ENCODE data around the gene SF3B2. TPM values are rescaled to one million over a fixed set of nuclear protein-coding genes. Genes with fewer than 3 reads are reported as not detected.

Gene SF3B2
- total and polyA plus RNA-seq, 4 donors, result 50.5 to 67.6 (median 57.2) TPM

GRCh38 chr11:66061268-66061667 is 9.1 kb downstream of the SF3B2 start:
- H3K36me3 ChIP-seq (ENCODE audit: control insufficient read depth in 4 of 4, insufficient read depth in 3 of 4, low read depth in 1 of 4, low read length in 3 of 4), result peaks cover 17 to 88% (median 71%) of the 10 kb centered on the region in 4 donors
- H3K4me3 ChIP-seq (ENCODE audit: low read depth in 1 of 3, low read length in 3 of 3), result no peak overlapping the region
- no peak overlapping the region for H3K9ac ChIP-seq (ENCODE audit: low read depth in 1 of 2, low read length in 2 of 2)
- 91% methylated on average over 6 of the region's 6 CpGs for WGBS
- H3K27me3 ChIP-seq (ENCODE audit: control insufficient read depth in 4 of 4, insufficient read depth in 4 of 4, low read length in 3 of 4), result no peaks in the 10 kb centered on the region
- TF ChIP-seq EGR1 (IDR thresholded peaks at IDR 0.05; ENCODE audit: low read depth in 2 of 2) (no peak), YY1 (IDR thresholded peaks at IDR 0.05) (no peak), REST (IDR thresholded peaks at IDR 0.05) (no peak), ZBTB33 (IDR thresholded peaks at IDR 0.05) (no peak)
- no peaks in the 10 kb centered on the region for H3K9me3 ChIP-seq (ENCODE audit: control insufficient read depth in 4 of 4, low read length in 3 of 4)
- H3K27ac ChIP-seq (ENCODE audit: low read depth in 1 of 2, low read length in 2 of 2), result no peak overlapping the region
- DNase-seq (ENCODE audit: low spot score), result no peak
- peaks cover 0 to 4% (median 0%) of the 10 kb centered on the region in 4 donors for H3K4me1 ChIP-seq (ENCODE audit: control insufficient read depth in 4 of 4, insufficient read depth in 4 of 4, low read length in 3 of 4)

- no peak overlapping the region for H3K27ac ChIP-seq (ENCODE audit: low read depth in 1 of 2, low read length in 2 of 2)
- peaks cover 0 to 14% (median 8%) of the 10 kb centered on the region in 4 donors for H3K4me1 ChIP-seq (ENCODE audit: control insufficient read depth in 4 of 4, insufficient read depth in 4 of 4, low read length in 3 of 4)
- no peak for TF ChIP-seq MAX (IDR thresholded peaks at IDR 0.05)
- no peak for DNase-seq (ENCODE audit: low spot score)
- no peaks in the 10 kb centered on the region for H3K9me3 ChIP-seq (ENCODE audit: control insufficient read depth in 4 of 4, low read length in 3 of 4)
- H3K36me3 ChIP-seq (ENCODE audit: control insufficient read depth in 4 of 4, insufficient read depth in 3 of 4, low read depth in 1 of 4, low read length in 3 of 4), result peaks cover 19 to 88% (median 71%) of the 10 kb centered on the region in 4 donors
- no peaks in the 10 kb centered on the region for H3K27me3 ChIP-seq (ENCODE audit: control insufficient read depth in 4 of 4, insufficient read depth in 4 of 4, low read length in 3 of 4)
- H3K9ac ChIP-seq (ENCODE audit: low read depth in 1 of 2, low read length in 2 of 2), result no peak overlapping the region
- 95% methylated on average over 2 of the region's 2 CpGs for WGBS
- no peak overlapping the region for H3K4me3 ChIP-seq (ENCODE audit: low read depth in 1 of 3, low read length in 3 of 3)
Measured at GRCh38 chr11:66062408-66062807, 10.2 kb downstream of the SF3B2 start.

- H3K4me3 ChIP-seq (ENCODE audit: low read depth in 1 of 3, low read length in 3 of 3), result no peak overlapping the region
- no peak overlapping the region for H3K9ac ChIP-seq (ENCODE audit: low read depth in 1 of 2, low read length in 2 of 2)
- no peak overlapping the region for H3K27ac ChIP-seq (ENCODE audit: low read depth in 1 of 2, low read length in 2 of 2)
- H3K27me3 ChIP-seq (ENCODE audit: control insufficient read depth in 4 of 4, insufficient read depth in 4 of 4, low read length in 3 of 4), result no peaks in the 10 kb centered on the region
- TF ChIP-seq ATF3 (IDR thresholded peaks at IDR 0.05), result no peak
- TF ChIP-seq HNF4G (IDR thresholded peaks at IDR 0.05), result no peak
- TF ChIP-seq RAD21 (IDR thresholded peaks at IDR 0.05), result no peak
- no peak for TF ChIP-seq JUND (IDR thresholded peaks at IDR 0.05)
- TF ChIP-seq TAF1 (conservative IDR thresholded peaks at IDR 0.05), result no peak
- TF ChIP-seq MAX (IDR thresholded peaks at IDR 0.05), result no peak
- TF ChIP-seq REST (IDR thresholded peaks at IDR 0.05), result no peak
- TF ChIP-seq RXRA (IDR thresholded peaks at IDR 0.05), result no peak
- TF ChIP-seq YY1 (IDR thresholded peaks at IDR 0.05), result no peak
- no peak for TF ChIP-seq HNF4A (conservative IDR thresholded peaks at IDR 0.05)
- no peak for TF ChIP-seq EGR1 (IDR thresholded peaks at IDR 0.05; ENCODE audit: low read depth in 2 of 2)
- no peak for TF ChIP-seq NR2F2 (IDR thresholded peaks at IDR 0.05)
- peaks cover 20 to 87% (median 66%) of the 10 kb centered on the region in 4 donors for H3K36me3 ChIP-seq (ENCODE audit: control insufficient read depth in 4 of 4, insufficient read depth in 3 of 4, low read depth in 1 of 4, low read length in 3 of 4)
- 97% methylated on average over 2 of the region's 2 CpGs for WGBS
- no peaks in the 10 kb centered on the region for H3K9me3 ChIP-seq (ENCODE audit: control insufficient read depth in 4 of 4, low read length in 3 of 4)
- DNase-seq (ENCODE audit: low spot score), result no peak
- peaks cover 2 to 24% (median 20%) of the 10 kb centered on the region in 4 donors for H3K4me1 ChIP-seq (ENCODE audit: control insufficient read depth in 4 of 4, insufficient read depth in 4 of 4, low read length in 3 of 4)
Measured at GRCh38 chr11:66063900-66064299, 11.7 kb downstream of the SF3B2 start.

Measured in liver (tissue), 9 donors.